Endothelial cell of umbilical vein (primary cell): Measurements from ENCODE around the gene RNF186. TPM values are rescaled to one million over a fixed set of nuclear protein-coding genes. Genes with fewer than 3 reads are reported as not detected.

Experiments
- BruUV-seq: library from RNA; stranded (reverse); fragments of 400-500 nt; replicated peaks from 2 replicates; lab custom pipeline; 2021; lab: Mats Ljungman, UMichigan
- CTCF ChIA-PET: fragments of 300-600, 350-600 bp; sonication (Branson Sonifier 250); formaldehyde crosslinking; loops from one replicate; lab custom pipeline; 2021; ENCODE audit warnings: antibody characterized with exemption, inconsistent platforms; lab: Charles Lee
- POLR2A ChIA-PET: fragments of 300-600, 350-600 bp; sonication (Branson Sonifier 250); formaldehyde crosslinking; loops from one replicate; lab custom pipeline; 2021; ENCODE audit warnings: antibody characterized with exemption, inconsistent platforms; lab: Charles Lee
- DNase-seq: peaks from one replicate; pipeline ENCODE4 v3.0.0-alpha.2; 2011; ENCODE audit warnings: low read depth, low spot score
- FAIRE-seq: peaks from 2 replicates; lab custom pipeline; 2011; peaks lifted over from hg19 to GRCh38; lab: Jason Lieb, UNC
- H2AFZ ChIP-seq: 2 replicates; pipeline ENCODE4 v1.6.0; 2012; ENCODE audit warnings: low read depth, low read length, control low read depth, inconsistent platforms
- H3K27ac ChIP-seq: 2 replicates; pipeline ENCODE4 v1.5.1; 2011; ENCODE audit warnings: low read depth, mild to moderate bottlenecking, control low read depth, low read length, moderate library complexity; ENCODE audit not compliant: insufficient read depth
- H3K27me3 ChIP-seq, 2 experiments: 2 replicates each; pipeline versions ENCODE4 v1.6.0 to v1.6.1; 2011; ENCODE audit warnings: low read length in 2 of 2, mixed read lengths in 1 of 2; ENCODE audit not compliant: control insufficient read depth in 2 of 2, insufficient read depth in 2 of 2
- H3K36me3 ChIP-seq, 2 experiments: 2 replicates in 1 of 2; 3 replicates in 1 of 2; pipeline ENCODE4 v1.5.1; 2011; ENCODE audit warnings: low read length in 2 of 2, mild to moderate bottlenecking in 1 of 2, moderate library complexity in 1 of 2; ENCODE audit not compliant: control insufficient read depth in 2 of 2, insufficient read depth in 2 of 2; ENCODE audit errors: extremely low read depth in 1 of 2
- H3K4me1 ChIP-seq: 3 replicates; pipeline ENCODE4 v1.5.1; 2011; ENCODE audit warnings: mild to moderate bottlenecking, low read length; ENCODE audit not compliant: control insufficient read depth, insufficient read depth; ENCODE audit errors: extremely low read depth
- H3K4me2 ChIP-seq: 2 replicates; pipeline ENCODE4 v1.6.1; 2011; ENCODE audit warnings: low read length, control low read depth, mixed read lengths; ENCODE audit not compliant: insufficient read depth
- H3K4me3 ChIP-seq, 3 experiments: fragments of 200-600 bp in 1 of 3; sonication (generic), shearing (Covaris generic) in 1 of 3; replicated peaks in 1 of 3; 2 replicates each; pipeline ENCODE4 v1.5.1; 2011 to 2016; ENCODE audit warnings: control low read depth in 3 of 3, low read length in 3 of 3, mild to moderate bottlenecking in 2 of 3, inconsistent platforms in 1 of 3, low read depth in 1 of 3, moderate library complexity in 1 of 3; ENCODE audit not compliant: insufficient read depth in 1 of 3
- H3K79me2 ChIP-seq: 2 replicates; pipeline ENCODE4 v1.6.0; 2012; ENCODE audit warnings: low read length, inconsistent platforms; ENCODE audit not compliant: control insufficient read depth, insufficient read depth
- H3K9ac ChIP-seq: replicated peaks from 2 replicates; pipeline ENCODE3; 2011; ENCODE audit warnings: low read length, control low read depth; ENCODE audit not compliant: insufficient read depth; ENCODE audit errors: extremely low read depth
- H3K9me1 ChIP-seq: replicated peaks from 3 replicates; pipeline ENCODE4 v1.6.0; 2011; ENCODE audit warnings: mild to moderate bottlenecking, low read length; ENCODE audit not compliant: control insufficient read depth, insufficient read depth; ENCODE audit errors: extremely low read depth
- H3K9me3 ChIP-seq: replicated peaks from 2 replicates; pipeline ENCODE4 v1.5.1; 2012; ENCODE audit warnings: low read length, inconsistent platforms; ENCODE audit not compliant: control insufficient read depth, insufficient read depth
- H4K20me1 ChIP-seq: replicated peaks from 2 replicates; pipeline ENCODE3; 2011; ENCODE audit warnings: mild to moderate bottlenecking, low read length; ENCODE audit not compliant: control insufficient read depth, insufficient read depth; ENCODE audit errors: extremely low read depth
- CTCF ChIP-seq, 2 donors: IDR thresholded peaks; 1 replicate in 1 of 2; 2 replicates in 1 of 2; pipeline ENCODE4 v1.5.1; 2011; ENCODE audit warnings: low read length in 2 of 2, mild to moderate bottlenecking in 2 of 2, moderate library complexity in 2 of 2, control low read depth in 1 of 2, inconsistent platforms in 1 of 2, low read depth in 1 of 2; ENCODE audit not compliant: insufficient read depth in 1 of 2; ENCODE audit errors: extremely low read depth in 1 of 2
- EZH2 ChIP-seq: IDR thresholded peaks from 2 replicates; pipeline ENCODE4 v1.6.1; 2012; ENCODE audit warnings: borderline replicate concordance, low read depth, mild to moderate bottlenecking, moderate library complexity, low read length, inconsistent platforms; ENCODE audit not compliant: severe bottlenecking
- FOS ChIP-seq: IDR thresholded peaks from 2 replicates; pipeline ENCODE4 v1.6.1; 2011; ENCODE audit warnings: mild to moderate bottlenecking, low read length, moderate library complexity, borderline replicate concordance; ENCODE audit not compliant: insufficient read depth
- GATA2 ChIP-seq: IDR thresholded peaks from 2 replicates; pipeline ENCODE4 v1.7.0; 2011; ENCODE audit warnings: low read depth, mild to moderate bottlenecking, moderate library complexity, mixed read lengths, low read length; ENCODE audit not compliant: insufficient read length, insufficient read depth
- JUN ChIP-seq: IDR thresholded peaks from 2 replicates; pipeline ENCODE4 v1.6.1; 2011; ENCODE audit warnings: borderline replicate concordance, low read depth; ENCODE audit not compliant: insufficient read length, insufficient read depth
- MAX ChIP-seq: IDR thresholded peaks from 2 replicates; pipeline ENCODE4 v1.6.1; 2011; ENCODE audit not compliant: insufficient read depth, insufficient read length
- MYC ChIP-seq: IDR thresholded peaks from one replicate; pipeline ENCODE4 v1.6.1; 2011; ENCODE audit warnings: mild to moderate bottlenecking, low read depth, low read length
- POLR2A ChIP-seq: IDR thresholded peaks from 2 replicates; pipeline ENCODE4 v1.6.1; 2012; ENCODE audit warnings: low read depth, mild to moderate bottlenecking, control low read depth, low read length
- POLR2AphosphoS5 ChIP-seq: IDR thresholded peaks from 2 replicates; pipeline ENCODE4 v1.6.1; 2012; ENCODE audit warnings: low read depth, mild to moderate bottlenecking, control low read depth, low read length, moderate library complexity; ENCODE audit not compliant: insufficient read depth
- dilution Hi-C: fragments of 300-500 bp; cut with MboI; formaldehyde crosslinking; loops from one replicate; pipeline ENCODE4 v1.15.0; 2019; ENCODE audit warnings: low sequenced_read_pairs; ENCODE audit not compliant: extremely low pct_ligation_motif_present
- intact Hi-C: fragments of 100-400 bp; cut with micrococcal nuclease; formaldehyde crosslinking; loops from one replicate; pipeline ENCODE4 v1.10.0; 2022
- polyA plus RNA-seq, 4 experiments: library from polyadenylated mRNA; depleted of rRNA in 3 of 4; stranded (reverse) in 3 of 4; unstranded in 1 of 4; fragments of >200 nt; gene quantifications; 2 replicates each; pipeline versions ENCODE4 v1.2.1 to v1.2.3, GENCODE V29; 2011 to 2012; ENCODE audit warnings: missing spikeins in 1 of 4
- total RNA-seq: library from RNA; stranded (reverse); gene quantifications from 2 replicates; pipeline ENCODE4 v1.2.3, GENCODE V29; 2021

Gene RNF186
- total and polyA plus RNA-seq, 2 donors (not counting 3 experiments of a cell fraction or from before 2014, with no cell fraction given), result not detected

GRCh38 chr1:19764848-19765247 lies 50.2 kb downstream of the RNF186 start:
- H3K36me3 ChIP-seq, result no peaks in the 10 kb centered on the region
- no peak overlapping the region for H3K4me3 ChIP-seq
- no TSS peak for BruUV-seq
- no peaks in the 10 kb centered on the region for H4K20me1 ChIP-seq
- no peaks in the 10 kb centered on the region for H3K9me3 ChIP-seq
- CTCF ChIA-PET, result interaction anchor here (0.6 to 1.6 kb wide), 10 partner anchors 13 to 153 kb away, joined by 3 to 8 read pairs (median 5); partner anchors contain the start of gene OTUD3
- dilution Hi-C loops, result no loop called here
- no peak for TF ChIP-seq GATA2
- TF ChIP-seq POLR2AphosphoS5, result no peak
- TF ChIP-seq MAX, result no peak
- no peak for TF ChIP-seq POLR2A
- TF ChIP-seq CTCF (IDR thresholded peaks at IDR 0.05; ENCODE audit: extremely low read depth in 1 of 2, insufficient read depth in 1 of 2, low read depth in 1 of 2, low read length in 2 of 2), result no peak
- no peak for TF ChIP-seq FOS
- no peak for TF ChIP-seq EZH2
- no peak for TF ChIP-seq MYC
- no peak for TF ChIP-seq JUN
- H3K27ac ChIP-seq, result peak overlapping the region; percentile 81
- POLR2A ChIA-PET, result no interaction called here
- no peak for DNase-seq
- H3K4me2 ChIP-seq, result peak overlapping the region; percentile 44
- FAIRE-seq, result peak; percentile 21
- peak overlapping the region; percentile 28 for H3K9ac ChIP-seq
- H3K4me1 ChIP-seq, result peaks cover 20% of the 10 kb centered on the region
- intact Hi-C loops, result loop anchor here (1.0 kb wide), 2 partner anchors 34 to 729 kb away; partner anchors contain the start of gene TMCO4
- H3K79me2 ChIP-seq, result no peaks in the 10 kb centered on the region
- H3K27me3 ChIP-seq, result no peaks in the 10 kb centered on the region
- peak overlapping the region; percentile 14 for H2AFZ ChIP-seq
- no peaks in the 10 kb centered on the region for H3K9me1 ChIP-seq

Other genes starting within 250 kb of the RNF186 start
- 39.8 and 40.5 TPM in 2 replicates for gene NBL1, start 171.0 kb downstream of the RNF186 start, total RNA-seq
- gene NBL1, start 171.0 kb downstream of the RNF186 start, polyA plus RNA-seq, result 36.2 and 49.6 TPM in 2 replicates
- gene HTR6, start 150.4 kb downstream of the RNF186 start, total RNA-seq, result not detected in 2 replicates
- gene HTR6, start 150.4 kb downstream of the RNF186 start, polyA plus RNA-seq, result not detected in 2 replicates
- 9.0 and 10.3 TPM in 2 replicates for gene TMCO4, start 15.4 kb downstream of the RNF186 start, total RNA-seq
- 7.6 and 8.3 TPM in 2 replicates for gene TMCO4, start 15.4 kb downstream of the RNF186 start, polyA plus RNA-seq
- gene OTUD3, start 67.1 kb upstream of the RNF186 start, total RNA-seq, result 8.1 and 10.6 TPM in 2 replicates
- gene OTUD3, start 67.1 kb upstream of the RNF186 start, polyA plus RNA-seq, result 3.0 and 3.1 TPM in 2 replicates
- not detected in 2 replicates for gene PLA2G2E, start 108.3 kb upstream of the RNF186 start, total RNA-seq
- not detected in 2 replicates for gene PLA2G2E, start 108.3 kb upstream of the RNF186 start, polyA plus RNA-seq
- not detected in 2 replicates for gene PLA2G2A, start 164.3 kb upstream of the RNF186 start, total RNA-seq
- not detected in 2 replicates for gene PLA2G2A, start 164.3 kb upstream of the RNF186 start, polyA plus RNA-seq